CD8-positive, alpha-beta memory T cell (primary cell): Measurements from ENCODE around the gene NUAK2. TPM values are rescaled to one million over a fixed set of nuclear protein-coding genes. Genes with fewer than 3 reads are reported as not detected.

Source experiments
- CTCF ChIA-PET: fragments of 350-600 bp; sonication (Branson Sonifier 250); formaldehyde crosslinking; loops from one replicate; lab custom pipeline; 2021; ENCODE audit warnings: antibody characterized with exemption; lab: Charles Lee
- POLR2A ChIA-PET: fragments of 350-600 bp; sonication (Branson Sonifier 250); formaldehyde crosslinking; loops from one replicate; lab custom pipeline; 2021; ENCODE audit warnings: antibody characterized with exemption; lab: Charles Lee
- DNase-seq, 5 donors: peaks; one replicate each; pipeline versions ENCODE4 v3.0.0 to v3.0.0-alpha.2; 2020 to 2022; ENCODE audit warnings: mixed read lengths in 1 of 5
- H3K27ac ChIP-seq: one replicate; pipeline ENCODE4 v1.7.0; 2013; ENCODE audit warnings: low read depth, mild to moderate bottlenecking, low read length, moderate library complexity
- H3K27me3 ChIP-seq: 2 replicates; pipeline ENCODE4 v1.7.0; 2013; ENCODE audit warnings: low read length, mild to moderate bottlenecking; ENCODE audit not compliant: insufficient read depth, poor library complexity, severe bottlenecking
- H3K36me3 ChIP-seq: 2 replicates; pipeline ENCODE4 v1.7.0; 2013; ENCODE audit warnings: mild to moderate bottlenecking, low read length, moderate library complexity; ENCODE audit not compliant: insufficient read depth
- H3K4me1 ChIP-seq: 2 replicates; pipeline ENCODE4 v1.7.0; 2013; ENCODE audit warnings: mild to moderate bottlenecking, low read length, moderate library complexity; ENCODE audit not compliant: insufficient read depth
- H3K4me3 ChIP-seq: 2 replicates; pipeline ENCODE4 v1.7.0; 2013; ENCODE audit warnings: mild to moderate bottlenecking, low read length
- H3K9me3 ChIP-seq: 2 replicates; pipeline ENCODE4 v1.7.0; 2013; ENCODE audit warnings: mild to moderate bottlenecking, low read length
- H3K27ac Mint-ChIP-seq, 8 donors: one replicate each; pipeline ENCODE4 v1.8.0; 2020 to 2021; ENCODE audit warnings: mixed read lengths in 8 of 8, mild to moderate bottlenecking in 6 of 8, inconsistent platforms in 3 of 8, moderate library complexity in 3 of 8
- H3K27me3 Mint-ChIP-seq, 2 donors: one replicate each; pipeline ENCODE4 v1.8.0; 2020 to 2021; ENCODE audit warnings: mixed read lengths in 2 of 2, mild to moderate bottlenecking in 1 of 2, moderate library complexity in 1 of 2
- H3K36me3 Mint-ChIP-seq, 3 donors: one replicate each; pipeline ENCODE4 v1.8.0; 2020 to 2021; ENCODE audit warnings: mixed read lengths in 3 of 3, inconsistent platforms in 1 of 3, mild to moderate bottlenecking in 1 of 3
- H3K4me1 Mint-ChIP-seq, 3 donors: one replicate each; pipeline ENCODE4 v1.8.0; 2020 to 2021; ENCODE audit warnings: mixed read lengths in 3 of 3, inconsistent platforms in 1 of 3, mild to moderate bottlenecking in 1 of 3
- H3K4me3 Mint-ChIP-seq, 7 donors: one replicate each; pipeline ENCODE4 v1.8.0; 2020 to 2021; ENCODE audit warnings: mixed read lengths in 7 of 7, mild to moderate bottlenecking in 6 of 7, moderate library complexity in 4 of 7, inconsistent platforms in 2 of 7
- H3K9me3 Mint-ChIP-seq, 5 donors: one replicate each; pipeline ENCODE4 v1.8.0; 2020 to 2022; ENCODE audit warnings: mixed read lengths in 5 of 5, mild to moderate bottlenecking in 3 of 5, moderate library complexity in 2 of 5, inconsistent platforms in 1 of 5
- polyA plus RNA-seq: library from polyadenylated mRNA; unstranded; fragments of 300-500 nt; fragmentation: Illumina TruSeq; gene quantifications from one replicate; pipeline ENCODE4 v1.2.3, GENCODE V29; 2021
- total RNA-seq, 2 experiments: library from RNA; stranded (reverse); gene quantifications; one replicate each; pipeline ENCODE4 v1.2.3, GENCODE V29; 2021

NUAK2 gene
- total and polyA plus RNA-seq, 3 experiments from 2014 or later = 4.5 to 32.1 (median 4.7) TPM

GRCh38 chr1:205344066-205344928, 22.8 kb upstream of the NUAK2 start:
- no peak overlapping the region for H3K27ac ChIP-seq
- H3K9me3 Mint-ChIP-seq = no peaks in the 10 kb centered on the region
- H3K4me1 ChIP-seq = peaks cover 7% of the 10 kb centered on the region
- ChIA-PET POLR2A (no interaction called here), CTCF (interaction anchor here (1.2 to 2.4 kb wide), 5 partner anchors 9 to 141 kb away, joined by 3 to 9 read pairs (median 5); no protein-coding TSS in a partner anchor)
- H3K27ac Mint-ChIP-seq = peak overlapping the region in 2 of 8 donors; percentile 15 to 50
- H3K4me1 Mint-ChIP-seq = peaks cover 9 to 16% (median 12%) of the 10 kb centered on the region in 3 donors
- H3K4me3 ChIP-seq = peak overlapping the region; percentile 50
- no peaks in the 10 kb centered on the region for H3K9me3 ChIP-seq
- H3K27me3 ChIP-seq = peaks cover 31% of the 10 kb centered on the region
- peak overlapping the region; percentile 25 to 88 (median 76) for H3K4me3 Mint-ChIP-seq
- peak in 4 of 5 donors; percentile 16 to 63 (median 36) for DNase-seq
- no peaks in the 10 kb centered on the region for H3K36me3 ChIP-seq
- H3K27me3 Mint-ChIP-seq = peaks cover 42 to 61% of the 10 kb centered on the region in 2 donors
- H3K36me3 Mint-ChIP-seq = no peaks in the 10 kb centered on the region

DNA sequence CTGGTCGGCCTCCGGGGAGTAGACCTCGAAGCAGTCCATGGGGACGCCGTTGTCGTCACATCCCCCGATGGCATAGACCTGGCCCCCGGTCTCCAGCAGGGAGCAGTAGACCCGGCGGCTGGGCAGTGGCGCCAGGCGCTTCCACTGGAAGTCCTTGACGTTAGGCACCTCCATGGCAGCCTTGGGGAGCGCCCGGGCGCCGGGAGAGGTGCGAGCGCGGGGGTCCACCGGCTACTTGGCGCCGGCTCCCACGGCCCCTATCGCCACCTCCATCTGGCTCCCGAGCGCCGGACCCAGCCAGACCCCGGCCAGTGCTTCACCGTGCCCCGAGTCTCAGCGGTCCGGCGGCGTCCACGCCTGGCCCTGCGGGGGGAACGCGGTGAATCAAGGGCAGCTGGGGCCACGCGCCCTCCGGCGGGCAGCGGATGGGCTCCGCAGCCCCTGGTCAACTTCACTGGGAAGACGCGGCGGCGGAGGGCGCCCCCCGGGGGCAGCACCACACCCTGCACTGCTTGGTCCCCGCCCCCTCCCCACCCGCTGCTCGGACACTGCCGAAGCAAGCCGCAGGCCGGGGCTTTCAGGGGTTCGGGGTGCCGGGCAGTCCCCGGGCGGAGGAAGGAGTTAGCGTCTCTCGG, 22.0 kb upstream of the NUAK2 start:
- Mint-ChIP-seq H3K4me1 (peaks cover 9 to 16% (median 12%) of the 10 kb centered on the region in 3 donors), H3K9me3 (no peaks in the 10 kb centered on the region), H3K27ac (no peak overlapping the region), H3K36me3 (no peaks in the 10 kb centered on the region), H3K27me3 (peaks cover 41 to 56% of the 10 kb centered on the region in 2 donors), H3K4me3 (peak overlapping the region in 3 of 7 donors; percentile 56 to 78 (median 76))
- Histone ChIP-seq H3K27ac (no peak overlapping the region), H3K4me3 (no peak overlapping the region), H3K4me1 (peaks cover 7% of the 10 kb centered on the region), H3K36me3 (no peaks in the 10 kb centered on the region), H3K9me3 (no peaks in the 10 kb centered on the region), H3K27me3 (peaks cover 31% of the 10 kb centered on the region)
- DNase-seq = peak in 1 of 5 donors; percentile 11
- ChIA-PET POLR2A (no interaction called here), CTCF (interaction anchor here (1.3 kb wide), 1 partner anchor 73 kb away, joined by 3 read pairs; no protein-coding TSS in a partner anchor)

- no peaks in the 10 kb centered on the region for H3K9me3 Mint-ChIP-seq
- H3K27me3 ChIP-seq = peaks cover 31% of the 10 kb centered on the region
- ChIA-PET CTCF (interaction anchor here (1.3 kb wide), 1 partner anchor 72 kb away, joined by 3 read pairs; no protein-coding TSS in a partner anchor), POLR2A (no interaction called here)
- H3K4me1 ChIP-seq = peaks cover 7% of the 10 kb centered on the region
- H3K36me3 ChIP-seq = no peaks in the 10 kb centered on the region
- peaks cover 9 to 16% (median 12%) of the 10 kb centered on the region in 3 donors for H3K4me1 Mint-ChIP-seq
- DNase-seq = no peak
- peaks cover 42 to 52% of the 10 kb centered on the region in 2 donors for H3K27me3 Mint-ChIP-seq
- H3K27ac ChIP-seq = no peak overlapping the region
- peak overlapping the region in 6 of 7 donors; percentile 25 to 72 (median 50) for H3K4me3 Mint-ChIP-seq
- no peaks in the 10 kb centered on the region for H3K9me3 ChIP-seq
- H3K27ac Mint-ChIP-seq = no peak overlapping the region
- H3K4me3 ChIP-seq = no peak overlapping the region
- H3K36me3 Mint-ChIP-seq = no peaks in the 10 kb centered on the region
Observed at GRCh38 chr1:205342986-205343385, 21.4 kb upstream of the NUAK2 start.

DNA sequence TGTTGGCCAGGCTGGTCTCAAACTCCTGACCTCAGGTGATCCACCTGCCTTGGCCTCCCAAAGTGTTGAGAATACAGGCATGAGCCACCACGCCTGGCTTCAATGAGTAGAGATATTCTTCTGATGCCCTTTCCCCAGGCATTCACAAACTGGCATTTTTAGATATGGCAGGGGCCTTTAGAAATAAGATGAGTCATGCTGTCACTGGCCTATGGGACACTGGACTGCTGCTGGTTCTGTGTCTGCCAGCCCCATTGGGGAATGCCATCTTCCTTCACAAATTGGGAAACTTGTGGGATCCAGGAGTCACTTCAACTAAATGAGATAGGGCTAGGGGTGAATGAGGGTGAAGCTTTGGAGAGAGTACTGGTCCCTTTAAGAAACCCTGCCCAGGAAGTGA, 19.1 kb upstream of the NUAK2 start:
- Histone ChIP-seq H3K4me1 (peaks cover 7% of the 10 kb centered on the region), H3K4me3 (no peak overlapping the region), H3K27me3 (peaks cover 19% of the 10 kb centered on the region), H3K27ac (no peak overlapping the region), H3K36me3 (no peaks in the 10 kb centered on the region), H3K9me3 (no peaks in the 10 kb centered on the region)
- H3K36me3 Mint-ChIP-seq = no peaks in the 10 kb centered on the region
- POLR2A ChIA-PET = no interaction called here
- H3K27ac Mint-ChIP-seq = no peak overlapping the region
- peaks cover 28 to 32% of the 10 kb centered on the region in 2 donors for H3K27me3 Mint-ChIP-seq
- H3K9me3 Mint-ChIP-seq = no peaks in the 10 kb centered on the region
- peaks cover 9 to 16% (median 12%) of the 10 kb centered on the region in 3 donors for H3K4me1 Mint-ChIP-seq
- CTCF ChIA-PET = interaction anchor here (1.4 to 40.7 kb wide), 3 partner anchors 15 to 144 kb away, joined by 5 to 1351 read pairs (median 43); no protein-coding TSS in a partner anchor
- DNase-seq = no peak
- no peak overlapping the region for H3K4me3 Mint-ChIP-seq

- H3K4me1 ChIP-seq = peaks cover 6% of the 10 kb centered on the region
- H3K4me3 ChIP-seq = no peak overlapping the region
- no peak for DNase-seq
- POLR2A ChIA-PET = no interaction called here
- H3K27ac ChIP-seq = no peak overlapping the region
- CTCF ChIA-PET = interaction anchor here (1.4 to 40.7 kb wide), 5 partner anchors 14 to 184 kb away, joined by 5 to 1351 read pairs (median 7); no protein-coding TSS in a partner anchor
- Mint-ChIP-seq H3K4me3 (no peak overlapping the region), H3K36me3 (no peaks in the 10 kb centered on the region), H3K9me3 (no peaks in the 10 kb centered on the region), H3K4me1 (peaks cover 6 to 14% (median 13%) of the 10 kb centered on the region in 3 donors), H3K27me3 (peaks cover 19 to 27% of the 10 kb centered on the region in 2 donors), H3K27ac (no peak overlapping the region)
- H3K9me3 ChIP-seq = no peaks in the 10 kb centered on the region
- H3K27me3 ChIP-seq = peaks cover 15% of the 10 kb centered on the region
- H3K36me3 ChIP-seq = no peaks in the 10 kb centered on the region
Observed at GRCh38 chr1:205339717-205340116, 18.2 kb upstream of the NUAK2 start.

- Histone ChIP-seq H3K27ac (no peak overlapping the region), H3K36me3 (no peaks in the 10 kb centered on the region), H3K4me1 (peaks cover 1% of the 10 kb centered on the region), H3K27me3 (peaks cover 10% of the 10 kb centered on the region), H3K9me3 (no peaks in the 10 kb centered on the region), H3K4me3 (no peak overlapping the region)
- H3K36me3 Mint-ChIP-seq = no peaks in the 10 kb centered on the region
- peaks cover under 1 to 9% (median 9%) of the 10 kb centered on the region in 3 donors for H3K4me1 Mint-ChIP-seq
- H3K27ac Mint-ChIP-seq = no peak overlapping the region
- ChIA-PET POLR2A (no interaction called here), CTCF (interaction anchor here (1.4 to 40.7 kb wide), 5 partner anchors 13 to 185 kb away, joined by 5 to 1351 read pairs (median 7); no protein-coding TSS in a partner anchor)
- no peak for DNase-seq
- peaks cover 14 to 22% of the 10 kb centered on the region in 2 donors for H3K27me3 Mint-ChIP-seq
- no peak overlapping the region for H3K4me3 Mint-ChIP-seq
- H3K9me3 Mint-ChIP-seq = no peaks in the 10 kb centered on the region
Observed at GRCh38 chr1:205339197-205339702, 17.7 kb upstream of the NUAK2 start.

- no peaks in the 10 kb centered on the region for H3K36me3 ChIP-seq
- peaks cover 8% of the 10 kb centered on the region for H3K27me3 ChIP-seq
- CTCF ChIA-PET = interaction anchor here (1.3 to 40.7 kb wide), 5 partner anchors 11 to 186 kb away, joined by 3 to 1351 read pairs (median 41); no protein-coding TSS in a partner anchor
- Mint-ChIP-seq H3K9me3 (no peaks in the 10 kb centered on the region), H3K4me1 (peaks cover 0 to 7% (median 7%) of the 10 kb centered on the region in 3 donors), H3K36me3 (no peaks in the 10 kb centered on the region), H3K4me3 (no peak overlapping the region), H3K27me3 (peaks cover 10 to 18% of the 10 kb centered on the region in 2 donors), H3K27ac (no peak overlapping the region)
- no peak for DNase-seq
- no peaks in the 10 kb centered on the region for H3K4me1 ChIP-seq
- H3K9me3 ChIP-seq = no peaks in the 10 kb centered on the region
- POLR2A ChIA-PET = no interaction called here
- no peak overlapping the region for H3K4me3 ChIP-seq
- no peak overlapping the region for H3K27ac ChIP-seq
Observed at GRCh38 chr1:205338011-205338410, 16.5 kb upstream of the NUAK2 start.
